DMS 273 treated with DMSO at 0.1 percent for 48 hours (cell line): ENCODE results near the gene ZSCAN21.

Experiments used
- DNase-seq: peaks from one replicate; lab custom pipeline; 2025; lab: John Stamatoyannopoulos, UW

Gene ZSCAN21

GRCh38 chr7:100027197-100027596 lies 22.4 kb upstream of the ZSCAN21 start:
- DNase-seq = no peak

GRCh38 chr7:100029596-100029995 lies 20.0 kb upstream of the ZSCAN21 start:
- DNase-seq = no peak

GRCh38 chr7:100033526-100033925 lies 16.0 kb upstream of the ZSCAN21 start:
- DNase-seq = no peak

GRCh38 chr7:100034871-100035510 lies 14.6 kb upstream of the ZSCAN21 start:
- DNase-seq = no peak

GRCh38 chr7:100035876-100036275 lies 13.7 kb upstream of the ZSCAN21 start:
- no peak for DNase-seq

- no peak for DNase-seq
Observed at GRCh38 chr7:100038326-100038725, 11.2 kb upstream of the ZSCAN21 start.

GRCh38 chr7:100040575-100040974 lies 9.0 kb upstream of the ZSCAN21 start:
- no peak for DNase-seq

GRCh38 chr7:100044718-100045117 lies 4.9 kb upstream of the ZSCAN21 start:
- DNase-seq = no peak

- DNase-seq = no peak
Observed at GRCh38 chr7:100048680-100049079, 894 bp upstream of the ZSCAN21 start.

GRCh38 chr7:100051611-100052010 lies 2.0 kb downstream of the ZSCAN21 start:
- no peak for DNase-seq

GRCh38 chr7:100053215-100053614 lies 3.6 kb downstream of the ZSCAN21 start:
- DNase-seq = peak; percentile 57

GRCh38 chr7:100057006-100057405 lies 7.4 kb downstream of the ZSCAN21 start:
- DNase-seq = no peak

- no peak for DNase-seq
Observed at GRCh38 chr7:100059251-100059739, 9.7 kb downstream of the ZSCAN21 start.

- no peak for DNase-seq
Observed at GRCh38 chr7:100061518-100062193, 12.1 kb downstream of the ZSCAN21 start.

GRCh38 chr7:100063376-100063775 lies 13.8 kb downstream of the ZSCAN21 start:
- DNase-seq = no peak

GRCh38 chr7:100064162-100064561 lies 14.6 kb downstream of the ZSCAN21 start:
- no peak for DNase-seq

- DNase-seq = no peak
Observed at GRCh38 chr7:100065452-100066186, 16.0 kb downstream of the ZSCAN21 start.

- no peak for DNase-seq
Observed at GRCh38 chr7:100066953-100067352, 17.4 kb downstream of the ZSCAN21 start.

GRCh38 chr7:100069991-100070390 lies 20.4 kb downstream of the ZSCAN21 start:
- DNase-seq = no peak

GRCh38 chr7:100071018-100071723 lies 21.6 kb downstream of the ZSCAN21 start:
- DNase-seq = no peak

GRCh38 chr7:100072462-100072861 lies 22.9 kb downstream of the ZSCAN21 start:
- no peak for DNase-seq

GRCh38 chr7:100074841-100075240 lies 25.3 kb downstream of the ZSCAN21 start:
- no peak for DNase-seq
